Activated gamma-delta T cell (primary cell): ENCODE data around the gene TEPSIN.

Source experiments
- DNase-seq: peaks from one replicate; lab custom pipeline; 2025; lab: John Stamatoyannopoulos, UW

Gene TEPSIN

DNA sequence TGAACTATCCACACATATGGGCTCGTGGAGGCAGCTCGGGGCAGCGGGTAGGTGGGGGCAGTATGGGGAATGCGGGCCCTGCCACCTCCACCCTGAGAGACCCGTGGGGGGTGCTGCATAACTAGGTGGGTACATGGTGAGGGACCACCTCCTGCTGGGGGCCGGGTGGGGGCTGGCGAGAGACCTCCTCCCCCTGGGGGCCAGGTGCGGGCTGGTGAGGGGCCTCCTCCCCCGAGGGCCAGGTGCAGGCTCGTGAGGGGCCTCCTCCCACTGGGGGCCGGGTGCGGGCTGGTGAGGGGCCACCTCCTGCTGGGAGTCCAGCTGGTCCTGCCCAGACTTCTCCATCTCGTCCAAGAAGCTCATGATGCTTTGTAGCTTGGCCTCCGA lies 41.5 kb downstream of the TEPSIN start:
- no peak for DNase-seq

- DNase-seq: no peak
These were observed 42.1 kb downstream of the TEPSIN start for GRCh38 chr17:81196505-81197408.

GRCh38 chr17:81195941-81196495 lies 42.8 kb downstream of the TEPSIN start:
- DNase-seq: no peak

DNA sequence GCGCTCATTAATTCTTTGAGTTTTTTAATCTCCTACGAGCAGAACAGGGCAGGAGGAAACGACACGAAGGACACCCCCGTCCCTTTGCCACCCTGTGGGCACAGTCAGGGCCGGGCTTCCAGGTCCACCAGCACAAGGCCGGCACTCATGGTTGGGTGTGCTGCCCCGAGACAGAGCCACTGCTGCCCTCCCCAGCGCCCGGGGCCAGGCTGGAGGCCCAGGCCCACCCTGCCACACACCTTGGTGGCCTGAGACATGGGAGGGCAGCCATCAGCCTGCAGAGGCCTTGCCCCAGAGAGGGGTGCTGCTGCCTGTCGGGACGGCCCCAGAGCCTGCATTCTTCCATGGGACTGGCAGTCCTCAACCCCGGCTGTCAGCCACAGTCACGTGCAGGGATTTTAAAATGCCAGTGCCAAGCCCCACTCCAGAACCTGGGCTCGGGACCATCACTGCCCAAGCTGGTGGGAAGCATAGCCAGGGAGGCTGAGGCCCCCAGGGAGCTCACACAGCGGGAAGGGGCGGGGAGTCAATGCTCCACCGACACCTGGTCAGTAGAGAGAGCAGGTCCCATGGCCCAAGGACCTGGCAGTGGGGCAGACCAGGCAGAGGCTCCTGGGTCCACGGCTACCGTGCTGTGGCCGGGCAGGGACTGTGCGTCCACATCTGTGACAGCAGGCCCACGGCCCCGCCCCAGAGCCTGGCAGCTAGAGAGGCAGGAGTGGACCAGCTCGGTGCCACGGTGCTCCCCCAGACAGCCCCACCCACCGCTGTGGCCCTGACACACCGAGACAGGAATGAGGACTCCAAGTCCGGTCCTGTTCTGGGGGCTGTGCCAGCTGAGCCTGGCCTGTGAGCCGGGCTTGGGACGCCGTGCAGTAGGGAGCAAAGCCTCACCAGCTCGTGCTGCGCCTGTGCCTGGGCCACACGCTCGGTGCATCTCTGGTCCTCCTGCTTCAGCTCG lies 43.6 kb downstream of the TEPSIN start:
- no peak for DNase-seq

DNA sequence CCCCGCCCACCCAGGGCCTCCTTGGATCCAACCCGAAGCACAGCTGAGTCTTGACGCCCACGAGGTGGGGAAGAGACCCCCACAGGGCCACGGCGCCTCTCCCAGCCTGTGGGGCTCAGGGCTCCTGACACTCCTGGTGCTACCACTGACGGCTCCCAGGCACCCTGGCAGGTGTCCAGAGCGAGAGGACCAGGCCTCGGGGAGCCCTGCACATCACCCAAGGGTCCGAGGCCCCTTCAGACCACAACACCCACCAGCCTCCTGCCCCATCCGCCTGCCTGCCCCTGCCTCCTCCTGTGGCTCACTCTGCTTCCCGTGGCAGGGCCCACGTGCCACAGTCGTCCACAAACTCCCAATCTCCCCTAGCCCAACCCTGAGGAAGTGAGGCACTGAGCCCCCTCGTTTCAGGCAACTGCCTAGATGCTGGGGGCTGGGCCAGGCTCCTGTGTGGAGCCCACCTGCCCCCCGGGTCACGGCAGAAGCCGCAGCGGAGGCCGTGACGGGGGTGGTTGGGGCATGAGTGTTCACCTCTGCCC lies 44.6 kb downstream of the TEPSIN start:
- no peak for DNase-seq

GRCh38 chr17:81193470-81194224 lies 45.2 kb downstream of the TEPSIN start:
- no peak for DNase-seq

GRCh38 chr17:81193051-81193410 lies 45.8 kb downstream of the TEPSIN start:
- DNase-seq: no peak

GRCh38 chr17:81192386-81193050 lies 46.3 kb downstream of the TEPSIN start:
- no peak for DNase-seq

- no peak for DNase-seq
These were observed 47.2 kb downstream of the TEPSIN start for GRCh38 chr17:81191646-81192045.

DNA sequence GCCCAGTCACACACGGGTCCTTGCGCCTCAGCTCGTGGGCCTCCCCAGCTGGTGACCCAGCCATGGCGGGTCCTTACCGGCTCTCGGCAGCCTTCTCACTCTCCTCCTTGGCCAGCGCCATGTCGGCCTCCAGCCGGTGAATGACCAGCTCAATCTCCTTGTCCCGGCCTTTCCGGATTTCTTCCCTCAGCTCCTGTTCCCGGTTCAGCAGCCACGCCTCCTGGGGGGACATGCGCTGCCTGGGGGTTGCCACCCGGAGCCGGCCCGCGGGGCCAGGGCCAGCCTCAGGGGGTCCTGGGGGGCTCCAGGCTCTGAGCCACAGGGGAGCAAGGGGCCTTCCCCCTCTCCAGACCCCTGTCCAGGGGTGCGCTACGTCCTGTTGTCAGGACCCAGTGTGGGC lies 47.7 kb downstream of the TEPSIN start:
- DNase-seq: no peak

DNA sequence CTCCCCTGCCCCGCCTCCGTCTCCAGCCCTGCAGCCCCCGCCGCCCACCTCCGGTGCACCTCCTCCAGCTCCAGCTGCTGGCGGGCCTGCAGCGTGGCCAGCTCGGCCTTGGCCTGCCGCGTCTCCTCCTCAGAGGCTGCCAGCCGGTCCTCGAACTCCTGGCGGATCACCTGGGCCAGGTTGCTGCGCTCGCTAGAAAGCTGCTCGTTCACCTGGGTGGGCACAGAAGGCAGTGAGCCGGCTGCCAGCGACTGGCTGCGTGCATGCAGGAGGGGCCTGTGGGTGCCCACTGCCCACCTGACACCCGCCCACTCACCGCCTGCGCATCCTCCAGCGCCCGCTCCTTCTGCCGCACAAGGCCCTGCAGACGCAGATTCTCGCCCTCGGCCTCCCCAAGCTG lies 48.3 kb downstream of the TEPSIN start:
- no peak for DNase-seq

DNA sequence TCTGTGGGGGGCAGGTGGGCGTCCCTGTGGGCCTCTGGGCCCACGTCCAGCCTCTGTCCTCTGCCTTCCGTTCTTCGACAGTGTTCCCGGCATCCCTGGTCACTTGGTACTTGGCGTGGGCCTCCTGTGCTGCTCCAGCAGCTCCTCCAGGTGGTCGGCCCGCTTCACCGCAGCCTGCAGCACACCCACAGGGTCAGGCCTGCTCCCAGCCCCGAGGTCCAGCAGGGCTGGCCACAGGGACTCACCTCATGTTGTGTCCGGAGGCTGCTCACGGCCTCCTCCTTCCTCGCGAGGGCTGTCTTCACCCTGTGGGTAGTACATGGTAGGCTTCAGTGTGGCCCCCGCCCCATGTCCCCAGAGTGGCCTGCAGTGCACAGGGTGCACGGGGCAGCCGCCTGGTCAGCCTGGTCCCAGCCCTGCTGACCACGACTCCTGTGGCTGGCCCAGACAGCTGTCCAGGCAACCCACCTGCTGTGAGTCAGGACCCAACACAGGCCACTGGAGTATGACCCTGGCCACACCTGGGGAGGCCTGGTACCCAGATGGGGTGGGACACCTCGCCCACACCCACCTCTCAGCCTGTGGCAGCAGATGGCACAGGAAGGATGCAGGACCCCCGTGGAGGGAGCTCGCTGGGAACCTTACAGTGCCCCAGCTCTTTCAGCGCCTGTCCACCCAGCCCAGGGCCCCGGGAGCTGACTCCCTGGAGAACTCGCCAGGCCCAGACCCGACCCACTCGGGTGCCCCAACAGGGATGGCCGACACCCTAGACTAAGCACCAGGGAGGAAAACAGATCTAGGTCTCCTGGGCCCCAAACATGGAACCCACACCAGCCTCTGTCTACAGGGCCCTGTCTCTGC lies 49.0 kb downstream of the TEPSIN start:
- DNase-seq: no peak

DNA sequence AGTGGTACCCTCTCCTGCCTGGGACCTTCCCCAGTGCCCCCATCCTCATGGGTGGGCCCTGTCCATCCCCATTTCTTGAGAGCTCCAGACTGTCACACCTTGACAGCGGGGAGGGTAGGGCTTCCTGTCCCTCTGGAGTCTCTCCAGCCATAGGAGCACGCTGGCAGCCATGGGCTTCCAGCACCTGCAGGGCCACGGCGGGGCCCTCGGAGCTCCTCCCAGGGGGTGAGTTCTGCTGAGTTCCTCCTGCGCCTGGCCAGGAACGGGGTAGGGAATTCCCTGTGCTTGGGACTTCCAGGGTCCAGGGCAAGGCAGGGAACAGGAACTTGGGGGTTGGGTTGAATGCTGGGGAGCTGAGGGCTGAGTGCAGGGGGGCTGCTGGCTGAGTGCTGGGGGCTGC lies 49.8 kb downstream of the TEPSIN start:
- DNase-seq: no peak

- no peak for DNase-seq
These were observed 50.4 kb downstream of the TEPSIN start for GRCh38 chr17:81188491-81188840.

DNA sequence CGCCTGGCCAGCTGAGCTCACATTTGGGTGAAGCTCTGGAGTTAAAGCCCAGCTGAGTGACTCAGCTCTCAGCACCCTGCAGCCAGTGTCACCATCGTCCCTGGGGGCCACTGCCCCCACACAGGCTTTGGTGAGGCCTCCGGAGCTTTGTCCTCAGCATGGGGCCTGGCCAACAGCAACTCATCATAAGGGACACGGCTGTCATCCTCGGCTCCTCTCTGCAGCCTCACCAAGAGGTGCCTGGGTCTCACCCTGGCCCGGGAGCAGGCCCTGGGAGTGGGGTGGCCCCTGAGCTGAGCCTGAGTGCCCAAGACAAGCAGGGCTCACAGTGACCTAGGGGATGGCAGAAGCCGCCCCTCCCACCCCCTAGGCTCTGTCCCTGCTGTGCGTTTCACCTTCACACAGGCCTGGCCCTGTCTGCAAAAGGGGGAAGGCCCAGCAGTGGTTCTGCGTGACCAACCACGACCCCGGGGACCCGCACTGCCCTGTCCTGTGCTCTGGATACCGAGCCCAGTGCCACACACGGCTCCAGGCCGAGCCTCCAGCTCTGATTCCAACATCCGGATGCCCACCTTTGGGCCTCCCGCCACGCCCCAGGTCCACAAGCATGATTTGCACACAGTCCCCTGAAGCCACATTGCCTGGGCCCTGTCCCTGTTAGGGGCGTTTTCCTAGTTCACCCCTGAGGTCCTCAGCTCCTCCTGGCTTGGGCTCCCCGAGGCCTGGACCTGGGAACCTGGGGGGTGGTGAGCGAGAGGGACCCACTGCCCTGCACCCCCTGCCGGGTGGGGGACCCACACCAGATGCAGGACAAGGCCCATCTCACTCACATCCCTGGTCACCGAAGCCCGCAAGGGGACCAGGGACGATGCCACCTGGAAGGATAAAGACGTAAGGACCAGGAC lies 51.0 kb downstream of the TEPSIN start:
- no peak for DNase-seq

- DNase-seq: no peak
These were observed 51.7 kb downstream of the TEPSIN start for GRCh38 chr17:81187120-81187519.

- no peak for DNase-seq
These were observed 52.7 kb downstream of the TEPSIN start for GRCh38 chr17:81186203-81186602.

DNA sequence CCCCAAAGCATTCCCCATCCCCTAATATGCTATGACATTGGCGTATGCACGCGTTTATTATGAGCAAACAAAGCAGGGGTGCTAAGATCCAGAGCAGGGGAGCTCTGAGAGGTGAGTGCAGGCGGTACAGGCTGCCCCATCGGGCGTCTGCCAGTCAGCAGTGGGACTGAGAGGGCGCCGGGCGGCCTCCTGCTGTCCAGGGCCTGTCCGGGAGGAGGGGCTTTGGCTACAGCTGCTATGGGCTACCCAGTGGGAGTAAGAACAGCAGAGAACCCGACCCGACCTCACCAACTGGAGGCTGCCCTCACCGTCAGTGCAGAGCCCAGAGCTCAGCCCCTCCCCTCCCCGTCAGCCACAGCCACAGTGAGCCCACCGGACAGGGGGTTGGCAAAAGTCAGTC lies 54.3 kb downstream of the TEPSIN start:
- DNase-seq: no peak

GRCh38 chr17:81183807-81184206 lies 55.0 kb downstream of the TEPSIN start:
- no peak for DNase-seq
